Activated CD8-positive, alpha-beta memory T cell treated with anti-CD3 and anti-CD28 coated beads, Interleukin-2, amount 50 U/mL, for 24 hours (primary cell): Measurements from ENCODE around the gene CFAP97.
A peak's percentile ranks its signal among the peaks of the same experiment; 100 is the strongest.
"Not testable (repeated sequence)": the region's sequence is repeated elsewhere in the genome, so short reads cannot be mapped to it uniquely, and the experiment has no call there.

Experiments
- DNase-seq: peaks from one replicate; pipeline ENCODE4 v3.0.0-alpha.2; 2020; ENCODE audit errors: extremely low read depth

The CFAP97 gene

GRCh38 chr4:185222598-185222997, 18.8 kb upstream of the CFAP97 start:
- DNase-seq = no peak

- no peak for DNase-seq
Observed at GRCh38 chr4:185221912-185222311, 18.1 kb upstream of the CFAP97 start.

- no peak for DNase-seq
Observed at GRCh38 chr4:185221491-185221890, 17.7 kb upstream of the CFAP97 start.

DNA sequence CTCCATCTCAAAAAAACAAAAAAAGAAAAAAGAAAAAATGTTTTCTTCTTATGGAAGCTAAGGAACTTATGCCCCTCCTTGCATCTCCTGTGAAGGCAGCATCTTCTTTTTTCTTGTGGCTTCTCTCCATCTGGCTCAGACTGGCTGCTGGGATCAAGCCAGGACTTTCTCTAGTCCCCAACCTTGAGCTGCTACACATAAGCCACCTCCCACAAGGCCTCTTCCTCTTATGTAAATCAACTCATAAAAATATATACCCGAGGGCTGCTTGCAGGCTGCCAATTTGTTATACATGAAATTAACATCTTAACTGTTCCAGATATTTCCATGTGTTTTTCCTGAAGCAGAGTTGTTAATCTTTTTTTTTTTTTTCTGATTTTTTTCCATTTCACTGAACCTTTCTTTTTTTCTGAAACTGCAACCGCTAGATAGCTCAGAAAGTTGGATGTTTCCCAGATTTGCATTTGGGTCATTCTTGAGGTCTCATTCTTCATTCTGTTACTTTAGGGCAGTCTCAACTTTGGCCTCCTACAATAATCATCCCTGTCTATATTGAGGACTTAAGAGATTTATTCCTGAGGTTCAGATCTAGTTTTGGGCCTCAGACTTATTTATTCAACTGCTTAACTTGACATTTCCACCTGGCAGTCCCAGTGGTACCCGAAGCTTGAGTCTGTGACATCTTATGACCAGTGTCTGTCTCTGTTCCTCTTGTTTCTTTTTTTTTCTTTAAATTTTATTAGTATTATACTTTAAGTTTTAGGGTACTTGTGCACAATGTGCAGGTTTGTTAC, 15.9 kb upstream of the CFAP97 start:
- no peak for DNase-seq

DNA sequence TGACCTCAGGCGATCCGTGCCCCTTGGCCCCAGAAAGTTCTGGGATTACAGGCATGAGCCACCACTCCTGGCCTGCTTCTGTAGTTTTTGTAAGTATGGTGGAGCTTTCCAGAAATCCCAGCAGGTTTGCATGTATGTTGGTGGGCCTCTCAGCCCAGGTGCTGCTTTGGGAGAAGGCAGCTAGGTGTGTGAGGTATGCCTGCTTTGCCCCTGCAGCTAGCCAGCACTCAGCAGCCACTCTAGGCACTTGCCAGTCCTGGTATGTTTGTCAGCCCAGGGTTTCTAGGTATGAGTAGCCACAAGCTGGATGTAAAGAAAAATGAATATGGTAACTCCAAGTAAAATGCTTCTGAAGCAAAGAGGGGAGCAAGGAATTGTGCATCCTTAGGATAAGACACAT, 14.5 kb upstream of the CFAP97 start:
- no peak for DNase-seq

DNA sequence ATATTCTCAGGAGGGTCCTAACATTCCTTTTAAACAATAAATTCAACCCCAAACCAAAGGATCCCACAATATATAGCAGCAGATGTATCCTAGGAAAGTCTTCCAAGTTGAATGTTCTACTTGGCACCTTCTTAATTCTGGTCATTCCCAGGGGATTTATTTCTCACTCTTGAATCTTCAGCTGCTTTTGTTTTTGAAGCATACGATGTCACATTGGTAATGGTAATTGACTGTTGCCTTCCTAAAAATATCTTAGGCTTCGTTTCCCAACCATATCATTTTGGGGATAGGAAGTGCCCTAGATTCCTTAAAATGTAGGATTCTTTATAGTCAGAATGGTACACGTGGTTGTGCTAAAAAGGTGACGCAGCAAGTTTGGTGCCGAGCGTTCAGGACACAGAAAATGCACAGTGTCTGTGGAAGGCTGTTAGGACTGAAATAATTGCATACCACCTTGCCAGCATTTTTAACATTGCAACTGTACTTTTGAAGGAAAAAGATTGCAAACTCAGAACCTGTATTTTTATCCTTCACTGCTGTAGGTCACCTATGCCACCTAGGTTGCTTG, 13.7 kb upstream of the CFAP97 start:
- DNase-seq = no peak

DNA sequence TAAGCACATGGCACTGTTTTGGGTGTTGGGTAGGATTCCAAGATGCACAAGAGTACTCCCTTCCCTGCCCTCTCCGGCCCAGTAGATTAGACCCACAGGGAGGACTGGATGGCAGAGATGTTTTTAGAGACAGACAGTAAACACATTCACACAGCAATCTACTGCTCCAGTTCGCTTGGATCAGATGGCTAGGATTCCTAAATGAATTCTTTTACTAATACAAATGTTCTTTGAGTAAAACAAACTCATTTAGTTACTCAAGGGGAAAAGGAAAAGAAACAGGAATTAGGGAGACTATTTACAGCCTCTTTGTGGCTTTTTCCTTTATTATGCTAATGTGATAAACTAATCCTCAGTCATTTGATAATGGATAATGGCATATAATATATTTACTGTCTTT, 11.5 kb upstream of the CFAP97 start:
- DNase-seq = no peak

GRCh38 chr4:185213877-185214276, 10.1 kb upstream of the CFAP97 start:
- DNase-seq = no peak

- no peak for DNase-seq
Observed at GRCh38 chr4:185212581-185212980, 8.8 kb upstream of the CFAP97 start.

- DNase-seq = no peak
Observed at GRCh38 chr4:185211641-185212040, 7.8 kb upstream of the CFAP97 start.

DNA sequence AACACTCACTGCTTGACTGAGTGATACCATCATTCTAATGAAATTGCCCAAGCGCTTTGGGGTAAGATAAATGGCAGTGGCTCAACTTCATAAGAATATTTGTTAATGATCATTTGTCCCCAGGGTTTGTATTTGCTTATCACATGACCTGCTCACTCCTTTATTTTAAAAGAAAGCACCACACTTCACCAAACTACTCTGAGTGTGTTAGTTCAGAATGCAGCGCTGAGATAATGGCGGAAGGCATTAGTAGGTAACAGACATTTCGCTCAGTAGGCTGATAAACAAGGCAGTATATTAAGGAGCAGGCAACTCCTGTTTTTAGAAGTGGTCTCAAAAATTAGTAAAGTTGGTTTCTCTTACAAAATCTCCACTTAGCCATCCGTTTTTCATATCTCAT, 7.2 kb upstream of the CFAP97 start:
- DNase-seq = no peak

DNA sequence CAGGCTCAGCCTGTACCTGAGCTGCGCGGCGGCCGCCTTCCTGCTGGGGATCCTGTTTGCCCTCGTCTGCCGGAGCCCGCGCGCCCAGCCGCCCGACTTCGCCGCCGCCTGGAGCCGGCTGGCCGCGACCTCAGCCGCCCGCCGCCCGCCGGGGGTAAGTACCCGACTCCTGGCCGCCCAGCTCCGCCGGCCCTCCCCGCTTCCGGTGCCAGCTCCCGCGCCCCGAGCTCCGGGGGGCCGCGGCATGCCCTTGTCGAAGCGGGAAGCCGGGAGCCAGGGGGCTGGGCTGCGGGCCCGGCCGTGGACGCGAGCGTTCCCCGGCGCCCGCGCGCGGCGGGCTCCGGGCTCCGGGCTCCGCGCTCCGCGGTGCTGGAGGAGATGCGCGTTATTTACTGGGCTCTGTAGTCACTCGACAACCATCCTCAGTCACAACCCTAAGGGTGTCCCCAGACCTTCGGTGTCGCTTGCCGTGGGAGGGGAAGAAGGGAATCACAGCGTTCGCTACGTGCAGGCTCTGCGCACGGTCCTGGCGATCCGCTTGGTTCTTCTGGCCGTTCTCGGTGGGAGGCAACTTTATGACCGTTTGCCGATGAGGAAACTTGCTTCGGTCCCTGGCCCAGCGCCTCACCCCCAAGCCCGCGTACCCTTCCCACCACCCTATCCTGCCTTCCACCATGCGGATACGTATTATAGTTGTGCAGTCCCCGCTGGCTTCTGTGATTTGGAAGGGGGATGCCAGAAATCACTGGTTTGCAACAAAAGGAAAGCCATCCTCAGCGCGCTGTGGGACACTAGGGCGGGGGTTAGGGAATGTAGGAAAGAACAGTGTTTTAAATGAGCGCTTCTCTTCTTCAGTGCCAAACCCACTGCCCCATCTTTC, 6.5 kb upstream of the CFAP97 start:
- DNase-seq = no peak

DNA sequence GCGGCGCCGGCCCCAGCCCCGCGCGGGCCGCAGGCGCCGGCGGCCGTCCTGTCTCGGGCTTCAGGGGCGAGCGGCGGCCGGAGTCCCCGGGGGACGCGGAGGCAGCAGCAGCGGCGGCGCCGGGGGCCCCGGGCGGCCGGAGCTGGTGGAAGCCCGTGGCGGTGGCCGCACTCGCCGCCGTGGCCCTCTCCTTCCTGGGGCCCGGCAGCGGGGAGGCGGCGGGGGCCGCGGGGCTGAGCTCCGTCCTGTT, 6.0 kb upstream of the CFAP97 start:
- DNase-seq = not testable (repeated sequence)

DNA sequence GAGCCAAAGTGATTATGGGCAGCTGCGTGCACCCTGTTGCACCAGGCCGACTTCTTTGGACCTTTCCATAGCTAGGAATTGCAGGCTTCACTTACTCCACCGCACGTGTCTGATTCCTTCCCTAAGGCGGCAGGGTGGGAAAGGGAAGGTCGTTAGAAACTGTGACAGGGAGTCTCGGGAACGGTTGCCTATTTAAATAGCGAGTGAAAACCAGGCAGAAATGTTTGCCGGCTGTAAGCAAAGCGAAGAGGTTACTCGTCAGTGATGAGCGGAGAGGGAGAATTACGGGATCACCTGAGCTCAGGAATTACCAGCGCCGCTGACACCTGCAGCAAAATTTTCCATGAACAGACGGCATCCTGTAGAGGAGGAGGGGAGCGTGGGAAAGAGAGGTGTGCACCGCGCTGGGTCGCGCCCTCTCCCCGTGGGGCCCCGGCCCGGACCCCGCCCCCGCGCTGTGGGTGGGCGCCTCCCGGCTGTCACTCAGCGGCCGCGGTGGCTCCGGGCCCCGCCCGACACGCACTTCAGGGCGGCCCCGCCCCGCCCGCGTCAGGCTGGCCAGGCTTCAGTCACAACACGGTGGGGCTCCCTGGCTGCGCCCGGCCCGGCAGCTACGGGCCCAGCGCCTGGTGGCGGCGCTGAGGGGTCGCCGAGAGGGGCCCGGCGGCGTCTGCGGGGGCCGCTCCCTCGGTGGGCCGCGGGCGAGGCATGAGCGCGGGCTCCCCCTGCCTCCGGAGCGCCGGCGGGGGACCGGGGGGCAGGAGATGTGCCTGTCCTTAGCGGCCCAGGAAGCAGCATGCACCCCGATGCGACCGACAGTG, 5.4 kb upstream of the CFAP97 start, which contains the start of gene SNX25:
TSS of gene SNX25 (plus strand) at position 568 of the 821 bp plus-strand sequence. CDS start at position 797, 229 bp downstream.
- peak; percentile 53 for DNase-seq

GRCh38 chr4:185207466-185207865, 3.7 kb upstream of the CFAP97 start:
- no peak for DNase-seq

DNA sequence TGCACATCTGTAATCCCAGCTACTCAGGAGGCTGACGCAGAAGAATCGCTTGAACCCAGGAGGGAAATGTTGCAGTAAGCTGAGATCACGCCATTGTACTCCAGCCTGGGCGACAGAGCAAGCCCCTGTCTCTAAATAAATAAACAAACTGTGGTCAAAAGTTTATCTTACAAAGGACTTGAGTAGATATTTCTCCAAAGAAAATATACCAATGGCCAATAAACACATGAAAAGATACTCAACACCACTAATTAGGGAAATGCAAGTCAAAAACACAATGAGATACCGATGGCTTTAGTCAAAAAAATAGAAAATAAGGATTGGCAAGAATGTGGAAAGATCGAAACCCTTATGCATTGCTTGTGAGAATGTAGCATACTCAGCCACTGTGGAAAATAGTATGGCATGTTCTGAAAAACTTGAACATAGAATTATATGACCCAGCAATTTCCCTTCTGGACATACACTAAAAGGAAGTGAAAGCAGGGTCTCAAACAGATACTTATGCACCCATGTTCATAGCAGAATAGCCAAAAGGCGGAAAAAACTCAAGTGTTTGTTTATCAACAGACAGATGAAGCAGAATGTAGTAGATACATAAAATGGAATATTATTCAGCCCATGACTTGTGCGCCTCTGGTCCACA, 2.0 kb upstream of the CFAP97 start:
- no peak for DNase-seq

- DNase-seq = not testable (repeated sequence)
Observed at GRCh38 chr4:185205073-185205472, 1.3 kb upstream of the CFAP97 start.

DNA sequence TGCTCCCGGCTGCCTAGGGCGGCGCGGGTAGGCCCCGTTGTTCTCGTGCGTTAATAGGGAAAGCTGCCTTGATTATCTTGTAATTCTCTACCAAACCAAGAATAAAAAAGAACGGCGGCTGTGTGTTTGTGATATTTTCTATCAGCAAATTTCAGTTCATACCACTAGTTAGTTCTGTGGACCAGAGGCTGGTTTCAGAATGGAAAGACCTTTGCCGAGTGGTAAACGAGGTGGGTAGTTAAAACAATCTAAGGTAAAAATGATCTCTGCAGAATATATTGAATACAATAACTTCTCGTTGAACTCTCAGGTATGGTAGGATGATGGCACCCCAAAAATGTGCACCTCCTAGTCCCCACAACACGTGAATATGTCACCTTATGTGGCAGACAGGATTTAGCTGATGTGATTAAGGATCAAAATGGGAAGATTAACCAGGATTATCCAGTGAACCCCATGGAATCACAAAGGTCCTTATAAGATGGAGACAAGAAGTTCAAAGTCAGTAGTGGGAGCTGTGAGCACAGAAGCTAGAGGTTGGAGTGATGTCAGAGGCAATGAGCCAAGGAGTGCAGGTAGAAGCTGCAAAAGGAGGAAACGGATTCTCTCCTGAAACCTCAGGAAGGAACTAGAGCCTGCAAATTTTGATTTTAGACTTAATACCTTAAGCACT, 574 bp upstream of the CFAP97 start:
- no peak for DNase-seq

GRCh38 chr4:185202984-185203485, 765 bp downstream of the CFAP97 start:
- DNase-seq = no peak
